T-helper 1 cell treated with Interleukin-12 subunit alpha and Interleukin-12 subunit beta and Interleukin-4 antibody, amounts not matched to agents 30 μg/mL and 1 μg/mL, for 36 hours (primary cell): ENCODE measurements around the gene GCN1.

Experiments
- H3K27ac Mint-ChIP-seq: one replicate; pipeline ENCODE4 v1.8.0; 2021; ENCODE audit warnings: mild to moderate bottlenecking, mixed read lengths
- H3K27me3 Mint-ChIP-seq: one replicate; pipeline ENCODE4 v1.8.0; 2021; ENCODE audit warnings: low read depth, mixed read lengths
- H3K36me3 Mint-ChIP-seq: one replicate; pipeline ENCODE4 v1.8.0; 2021; ENCODE audit warnings: low read depth, mixed read lengths
- H3K4me1 Mint-ChIP-seq: one replicate; pipeline ENCODE4 v1.8.0; 2021; ENCODE audit warnings: low read depth, mixed read lengths
- H3K4me3 Mint-ChIP-seq: one replicate; pipeline ENCODE4 v1.8.0; 2021; ENCODE audit warnings: mild to moderate bottlenecking, moderate library complexity, mixed read lengths
- H3K9me3 Mint-ChIP-seq: one replicate; pipeline ENCODE4 v1.8.0; 2021; ENCODE audit warnings: mixed read lengths

The GCN1 gene

DNA sequence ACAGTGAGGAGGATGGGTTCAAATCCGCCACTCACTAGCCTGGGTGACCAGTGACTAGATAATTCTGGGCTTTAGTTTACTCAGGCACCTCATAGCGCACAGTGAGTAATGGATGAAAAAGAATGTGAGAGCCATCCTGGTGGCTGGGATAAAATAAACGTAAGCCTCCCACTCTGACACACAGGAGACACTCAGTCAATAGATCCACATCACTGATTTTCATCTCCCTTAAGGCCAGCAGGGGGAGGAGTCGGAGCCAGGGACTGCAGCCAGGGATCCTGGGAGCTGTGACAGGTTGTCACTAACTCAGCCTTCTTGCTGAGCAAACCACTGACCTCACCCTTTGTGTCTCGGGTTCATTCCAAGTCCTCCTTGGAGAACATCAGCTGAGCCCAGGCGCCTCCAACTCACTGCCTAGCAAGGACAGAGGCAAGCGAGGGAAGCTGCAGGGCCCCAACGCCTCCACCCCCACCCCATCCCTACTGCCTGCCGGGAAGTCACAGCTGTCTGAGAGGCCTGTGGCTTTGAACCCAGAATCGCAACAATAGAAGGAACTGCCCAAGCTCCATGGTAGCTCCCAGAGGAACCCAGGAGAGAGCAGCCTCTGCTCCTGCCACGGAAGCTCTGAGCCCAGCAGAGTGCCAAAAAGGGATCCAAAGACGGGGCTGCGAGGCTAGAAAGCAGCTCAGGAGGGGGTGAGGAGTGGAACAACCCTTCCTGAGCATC lies 40.3 kb upstream of the GCN1 start:
- peaks cover 75% of the 10 kb centered on the region for H3K4me1 Mint-ChIP-seq
- peak overlapping the region; percentile 36 for H3K27ac Mint-ChIP-seq
- H3K27me3 Mint-ChIP-seq: no peaks in the 10 kb centered on the region
- H3K4me3 Mint-ChIP-seq: no peak overlapping the region
- H3K9me3 Mint-ChIP-seq: no peaks in the 10 kb centered on the region
- peaks cover 8% of the 10 kb centered on the region for H3K36me3 Mint-ChIP-seq

DNA sequence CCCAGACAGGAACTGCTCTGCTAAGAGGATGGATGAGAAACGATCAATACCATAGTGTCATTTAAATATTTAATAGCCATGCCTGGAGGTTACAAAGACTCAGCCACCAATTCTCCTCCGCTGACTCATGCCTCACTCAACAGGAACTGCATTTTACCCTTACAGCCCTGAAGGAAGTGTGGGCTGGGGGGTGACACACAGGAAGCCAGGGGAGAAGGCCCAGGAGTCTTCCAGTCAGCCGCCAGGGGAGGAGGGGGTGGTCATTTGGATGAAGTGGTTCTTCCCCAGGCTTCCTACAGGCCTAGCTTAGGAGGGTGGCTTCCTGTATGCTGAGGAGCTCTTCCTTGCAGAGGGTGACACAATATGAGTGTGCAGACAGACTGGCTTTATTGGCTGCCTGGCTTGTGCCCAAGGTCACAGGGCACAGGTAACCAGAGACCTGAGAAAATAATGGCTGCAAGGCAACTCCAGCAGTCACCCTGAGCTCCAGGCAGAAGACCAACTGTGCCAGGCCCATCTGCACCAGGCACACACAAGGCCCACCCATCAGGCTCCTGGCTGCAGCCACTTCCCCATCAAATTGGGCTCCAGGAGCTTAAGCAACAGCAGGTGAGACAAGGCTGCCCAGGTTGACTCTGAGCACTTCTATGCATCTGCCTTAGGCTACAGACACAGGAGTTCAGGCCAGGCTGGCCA lies 36.9 kb upstream of the GCN1 start:
- H3K36me3 Mint-ChIP-seq: peaks cover 8% of the 10 kb centered on the region
- H3K9me3 Mint-ChIP-seq: no peaks in the 10 kb centered on the region
- H3K27me3 Mint-ChIP-seq: no peaks in the 10 kb centered on the region
- peak overlapping the region; percentile 73 for H3K4me3 Mint-ChIP-seq
- H3K27ac Mint-ChIP-seq: peak overlapping the region; percentile 93
- H3K4me1 Mint-ChIP-seq: peaks cover 87% of the 10 kb centered on the region

- no peaks in the 10 kb centered on the region for H3K27me3 Mint-ChIP-seq
- peaks cover 87% of the 10 kb centered on the region for H3K4me1 Mint-ChIP-seq
- H3K9me3 Mint-ChIP-seq: no peaks in the 10 kb centered on the region
- peak overlapping the region; percentile 93 for H3K27ac Mint-ChIP-seq
- peak overlapping the region; percentile 73 for H3K4me3 Mint-ChIP-seq
- peaks cover 8% of the 10 kb centered on the region for H3K36me3 Mint-ChIP-seq
Observed at GRCh38 chr12:120230974-120231315, 36.4 kb upstream of the GCN1 start.

- Mint-ChIP-seq H3K4me1 (peaks cover 86% of the 10 kb centered on the region), H3K36me3 (peaks cover 11% of the 10 kb centered on the region), H3K27ac (peak overlapping the region; percentile 93), H3K9me3 (no peaks in the 10 kb centered on the region), H3K27me3 (no peaks in the 10 kb centered on the region), H3K4me3 (peak overlapping the region; percentile 73)
Observed at GRCh38 chr12:120230326-120230973, 35.9 kb upstream of the GCN1 start.

- peak overlapping the region; percentile 93 for H3K27ac Mint-ChIP-seq
- H3K4me3 Mint-ChIP-seq: peak overlapping the region; percentile 17
- peaks cover 83% of the 10 kb centered on the region for H3K4me1 Mint-ChIP-seq
- H3K9me3 Mint-ChIP-seq: no peaks in the 10 kb centered on the region
- peaks cover 13% of the 10 kb centered on the region for H3K36me3 Mint-ChIP-seq
- H3K27me3 Mint-ChIP-seq: no peaks in the 10 kb centered on the region
Observed at GRCh38 chr12:120229487-120230325, 35.2 kb upstream of the GCN1 start.

GRCh38 chr12:120229071-120229486 lies 34.6 kb upstream of the GCN1 start:
- Mint-ChIP-seq H3K36me3 (peaks cover 13% of the 10 kb centered on the region), H3K4me1 (peaks cover 76% of the 10 kb centered on the region), H3K9me3 (no peaks in the 10 kb centered on the region), H3K4me3 (peak overlapping the region; percentile 23), H3K27me3 (no peaks in the 10 kb centered on the region), H3K27ac (peak overlapping the region; percentile 72)

GRCh38 chr12:120228291-120229070 lies 34.0 kb upstream of the GCN1 start:
- Mint-ChIP-seq H3K27me3 (no peaks in the 10 kb centered on the region), H3K36me3 (peaks cover 12% of the 10 kb centered on the region), H3K4me1 (peaks cover 71% of the 10 kb centered on the region), H3K27ac (peak overlapping the region; percentile 72), H3K9me3 (no peaks in the 10 kb centered on the region), H3K4me3 (peak overlapping the region; percentile 74)

DNA sequence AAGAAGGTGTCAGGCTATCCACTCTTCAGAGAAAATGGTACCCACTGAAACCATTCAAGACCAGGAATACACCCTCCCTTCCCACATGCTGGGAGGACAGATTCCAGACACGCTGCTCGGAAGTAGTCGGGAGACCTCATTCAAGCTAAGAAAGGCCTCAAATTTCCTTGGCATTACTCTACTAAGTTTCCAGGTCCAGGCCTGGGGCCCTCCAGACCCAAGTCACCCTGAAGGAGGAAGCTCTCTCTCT lies 33.5 kb upstream of the GCN1 start:
- peaks cover 68% of the 10 kb centered on the region for H3K4me1 Mint-ChIP-seq
- no peak overlapping the region for H3K4me3 Mint-ChIP-seq
- H3K36me3 Mint-ChIP-seq: peaks cover 17% of the 10 kb centered on the region
- H3K9me3 Mint-ChIP-seq: no peaks in the 10 kb centered on the region
- peak overlapping the region; percentile 72 for H3K27ac Mint-ChIP-seq
- no peaks in the 10 kb centered on the region for H3K27me3 Mint-ChIP-seq

DNA sequence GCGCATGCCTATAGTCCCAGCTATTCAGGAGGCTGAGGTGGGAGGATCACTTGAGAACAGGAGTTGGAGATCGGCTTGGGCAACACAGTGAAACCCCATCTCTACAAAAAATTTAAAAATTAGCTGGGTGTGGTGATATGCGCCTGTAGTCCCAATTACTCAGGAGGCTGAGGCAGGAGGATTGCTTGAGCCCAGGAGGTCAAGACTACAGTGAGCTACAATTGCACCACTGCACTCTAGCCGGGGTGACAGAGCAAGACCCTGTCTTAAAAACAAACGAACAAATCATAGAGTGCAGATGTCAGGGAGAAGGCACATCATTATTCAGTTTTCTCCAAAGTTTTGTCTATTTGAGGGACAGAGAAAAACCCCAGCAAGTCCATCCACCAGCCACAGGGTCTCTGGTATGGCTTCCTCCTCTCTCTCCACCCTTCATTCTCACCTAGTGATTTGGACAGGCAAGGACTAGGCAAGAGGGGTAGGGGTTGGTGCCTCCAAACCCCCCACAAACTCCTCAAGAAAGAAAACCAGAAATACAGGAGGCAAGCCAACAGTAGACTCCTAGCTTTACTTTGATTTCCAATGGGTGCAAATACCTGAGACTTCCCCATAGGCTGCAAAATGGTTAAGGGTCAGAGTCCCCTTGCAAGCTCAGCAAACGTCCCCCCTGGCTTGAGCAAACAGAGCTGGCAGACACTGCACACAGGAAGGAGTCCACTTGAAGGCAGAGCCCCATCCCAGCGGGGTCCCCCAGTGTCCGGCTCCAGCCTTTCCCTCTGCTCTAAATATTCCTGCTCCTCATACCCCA lies 32.9 kb upstream of the GCN1 start:
- no peaks in the 10 kb centered on the region for H3K9me3 Mint-ChIP-seq
- H3K27ac Mint-ChIP-seq: peak overlapping the region; percentile 72
- peaks cover 64% of the 10 kb centered on the region for H3K4me1 Mint-ChIP-seq
- no peak overlapping the region for H3K4me3 Mint-ChIP-seq
- no peaks in the 10 kb centered on the region for H3K27me3 Mint-ChIP-seq
- H3K36me3 Mint-ChIP-seq: peaks cover 21% of the 10 kb centered on the region

GRCh38 chr12:120225852-120226640 lies 31.5 kb upstream of the GCN1 start:
- no peaks in the 10 kb centered on the region for H3K27me3 Mint-ChIP-seq
- H3K27ac Mint-ChIP-seq: peak overlapping the region; percentile 93
- peaks cover 18% of the 10 kb centered on the region for H3K36me3 Mint-ChIP-seq
- H3K4me3 Mint-ChIP-seq: peak overlapping the region; percentile 72
- H3K9me3 Mint-ChIP-seq: no peaks in the 10 kb centered on the region
- peaks cover 50% of the 10 kb centered on the region for H3K4me1 Mint-ChIP-seq

- H3K36me3 Mint-ChIP-seq: peaks cover 24% of the 10 kb centered on the region
- H3K27me3 Mint-ChIP-seq: no peaks in the 10 kb centered on the region
- peak overlapping the region; percentile 93 for H3K27ac Mint-ChIP-seq
- peaks cover 44% of the 10 kb centered on the region for H3K4me1 Mint-ChIP-seq
- no peak overlapping the region for H3K4me3 Mint-ChIP-seq
- H3K9me3 Mint-ChIP-seq: no peaks in the 10 kb centered on the region
Observed at GRCh38 chr12:120225200-120225558, 30.7 kb upstream of the GCN1 start.

DNA sequence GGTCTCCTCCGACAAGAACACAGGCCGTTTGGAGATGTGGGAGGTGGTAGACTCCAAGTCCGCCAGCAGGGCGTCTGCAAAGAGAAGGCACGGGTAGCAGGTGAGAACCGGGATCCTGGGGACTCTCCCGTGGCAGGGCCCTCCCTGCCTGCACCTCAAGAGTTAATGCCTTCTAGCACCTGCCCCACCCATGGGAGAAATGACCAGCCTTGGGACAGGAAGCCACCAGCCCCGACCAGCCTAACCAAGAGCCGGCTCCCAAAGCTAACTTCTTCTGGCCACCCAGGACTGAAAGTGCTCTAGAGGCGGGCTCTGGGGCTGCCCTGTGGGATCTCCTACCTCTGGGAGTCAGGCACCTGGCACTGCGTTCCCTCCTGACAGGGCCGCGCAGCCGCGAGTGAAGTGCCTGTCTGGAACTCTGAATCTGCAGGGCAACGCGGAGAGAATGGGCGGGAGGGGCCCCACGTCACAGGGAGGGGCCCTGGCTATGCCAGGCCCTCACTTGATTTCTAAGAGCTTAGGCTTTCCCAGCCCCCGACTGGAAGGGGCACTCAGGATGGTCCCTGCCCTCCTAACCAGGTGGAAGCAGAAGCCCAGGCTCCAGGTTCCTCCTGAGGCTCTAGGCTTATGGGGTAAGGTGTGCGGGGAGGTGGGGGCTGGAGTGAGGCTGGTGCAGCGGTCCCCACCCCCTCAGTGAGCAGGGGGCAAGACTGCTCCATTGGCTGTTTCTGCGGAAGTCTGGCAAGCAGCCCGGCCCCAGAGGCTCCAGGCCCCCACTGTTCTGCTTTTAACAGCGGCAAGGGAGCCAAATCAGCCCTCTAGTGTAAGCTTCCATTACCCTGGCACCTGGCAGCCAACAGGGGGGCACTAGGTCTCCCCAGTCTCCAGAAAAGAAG lies 30.0 kb upstream of the GCN1 start:
- Mint-ChIP-seq H3K9me3 (no peaks in the 10 kb centered on the region), H3K27ac (no peak overlapping the region), H3K36me3 (peaks cover 28% of the 10 kb centered on the region), H3K4me3 (no peak overlapping the region), H3K27me3 (no peaks in the 10 kb centered on the region), H3K4me1 (peaks cover 38% of the 10 kb centered on the region)
